Left hindlimb (tissue), 1 donor: ENCODE measurements around the gene LRBA.
"Not testable (repeated sequence)": the region's sequence is repeated elsewhere in the genome, so short reads cannot be mapped to it uniquely, and the experiment has no call there.

ENCODE experiments used
- DNase-seq: peaks from one replicate; pipeline ENCODE4 v3.0.0-alpha.2; 2018

LRBA gene

DNA sequence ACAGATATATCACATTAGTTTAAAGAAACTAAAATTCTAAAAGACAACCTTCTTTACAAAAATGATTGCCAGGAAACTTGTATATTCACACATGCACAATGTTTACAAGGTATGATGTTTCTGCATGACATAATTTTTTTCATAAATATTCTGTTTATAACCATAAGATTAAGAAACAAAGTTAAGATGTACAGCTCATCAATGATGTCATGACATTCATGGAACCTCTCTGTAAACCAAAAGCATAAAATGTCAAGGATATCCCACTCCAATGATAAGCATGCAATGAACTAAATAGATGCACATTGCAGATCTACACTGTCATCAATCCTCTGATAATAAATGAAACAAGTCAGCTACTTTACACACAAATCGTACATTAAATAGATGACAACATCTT lies 297.1 kb downstream of the LRBA start:
- DNase-seq, result no peak

DNA sequence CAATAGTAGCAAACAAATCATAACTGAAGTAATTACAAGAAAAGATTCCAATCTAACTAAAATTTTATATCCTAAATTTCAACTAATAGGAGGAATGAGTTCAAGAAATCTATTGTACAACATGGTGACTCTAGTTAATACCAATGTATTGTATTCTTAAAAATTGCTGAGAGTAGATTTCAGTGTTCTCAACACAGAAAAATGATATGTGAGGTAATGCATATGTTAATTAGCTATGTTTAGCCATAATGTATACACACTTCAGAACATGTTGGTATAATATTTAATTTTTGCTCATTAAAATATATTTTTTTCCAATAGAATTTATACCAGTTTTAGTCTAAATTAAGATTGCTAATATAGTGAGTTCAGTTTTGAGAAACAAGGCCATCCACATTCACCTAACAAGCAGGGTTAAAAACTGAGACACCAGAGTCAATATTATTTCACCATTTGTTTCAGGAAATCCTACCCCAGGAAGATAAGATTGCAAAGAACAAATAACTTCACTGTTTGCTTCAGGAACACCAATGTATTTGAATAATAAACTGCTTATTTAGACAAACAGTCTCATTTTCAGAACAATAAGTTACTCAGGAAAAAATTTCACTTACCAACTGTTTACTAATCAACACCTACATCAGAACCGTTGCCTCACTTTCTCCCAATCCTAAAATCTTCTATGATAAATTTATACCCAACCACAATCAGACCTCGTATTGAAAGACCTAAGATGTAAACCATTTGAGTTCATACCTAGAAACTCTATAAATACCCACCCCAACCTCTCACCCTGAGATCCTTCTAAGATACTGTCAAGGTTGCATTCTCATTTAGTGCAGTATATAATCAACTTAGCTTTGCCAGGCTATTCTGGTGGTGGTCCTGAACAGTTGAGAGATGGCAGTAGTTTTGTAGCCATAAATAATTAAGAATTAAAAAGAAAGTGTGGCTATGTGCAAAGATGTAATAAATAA lies 300.3 kb downstream of the LRBA start:
- no peak for DNase-seq

- no peak for DNase-seq
These were observed 301.8 kb downstream of the LRBA start for GRCh38 chr4:150713251-150713650.

DNA sequence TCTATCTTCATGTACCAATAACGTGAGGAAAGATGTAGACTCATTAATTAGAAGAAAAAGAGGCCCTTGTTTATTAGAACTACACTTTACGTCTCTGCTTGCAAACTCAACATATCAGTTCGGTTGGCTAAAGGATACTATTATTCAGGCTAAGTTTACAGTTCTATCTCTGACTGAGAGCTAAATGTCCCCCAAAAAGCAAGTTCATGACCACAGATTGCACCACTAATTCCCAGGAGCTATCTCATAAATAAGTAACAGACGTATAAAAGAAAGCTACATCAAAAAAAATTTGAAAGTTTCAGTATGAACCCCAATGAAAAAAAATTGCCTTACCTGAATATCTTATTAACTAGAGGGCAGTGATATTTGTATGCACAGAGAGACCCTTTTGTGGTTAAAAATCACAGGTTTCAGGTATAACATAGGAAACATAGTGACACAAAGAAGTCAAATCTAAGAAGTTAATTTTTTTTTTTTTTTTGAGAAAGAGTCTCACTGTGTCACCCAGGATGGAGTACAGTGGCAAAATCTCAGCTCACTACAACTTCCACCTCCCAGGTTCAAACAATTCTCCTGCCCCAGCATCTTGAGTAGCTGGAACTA lies 304.2 kb downstream of the LRBA start:
- no peak for DNase-seq

DNA sequence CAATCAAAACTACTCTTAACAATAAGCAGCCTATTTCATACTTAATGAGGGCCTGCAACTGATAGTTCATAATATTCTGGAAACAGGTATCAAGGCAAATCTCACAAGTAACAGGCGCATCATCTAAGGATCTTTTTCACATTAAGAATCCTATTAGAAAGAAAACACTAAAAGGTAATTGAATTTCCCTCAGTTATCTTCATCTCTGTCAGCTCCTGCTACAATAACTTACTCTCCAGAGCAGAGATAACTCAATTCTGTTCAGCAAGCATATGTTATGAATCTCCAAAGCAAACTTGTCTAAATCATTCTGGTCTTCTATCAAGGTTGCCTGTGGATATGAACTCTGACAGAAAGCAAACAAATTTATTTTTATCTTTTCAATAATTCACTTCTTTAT lies 307.1 kb downstream of the LRBA start:
- no peak for DNase-seq

- no peak for DNase-seq
These were observed 315.5 kb downstream of the LRBA start for GRCh38 chr4:150699599-150699998.

DNA sequence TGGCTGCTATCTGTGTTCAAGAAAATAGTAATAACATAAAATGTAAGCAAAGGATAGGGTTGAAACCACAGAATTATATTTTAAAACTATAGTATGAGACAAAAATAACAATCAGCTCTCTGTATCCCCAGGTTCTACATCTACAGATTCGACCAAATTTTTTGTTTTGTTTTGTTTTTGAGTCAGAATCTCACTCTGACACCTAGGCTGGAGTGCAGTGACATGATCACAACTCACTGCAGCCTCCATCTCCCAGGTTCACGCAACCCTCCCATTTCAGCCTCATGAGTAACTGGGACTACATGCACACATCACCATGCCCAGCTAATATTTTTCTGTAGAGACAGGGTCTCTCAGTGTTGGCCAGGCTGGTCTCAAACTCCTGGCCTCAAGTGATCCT lies 319.9 kb downstream of the LRBA start:
- no peak for DNase-seq

DNA sequence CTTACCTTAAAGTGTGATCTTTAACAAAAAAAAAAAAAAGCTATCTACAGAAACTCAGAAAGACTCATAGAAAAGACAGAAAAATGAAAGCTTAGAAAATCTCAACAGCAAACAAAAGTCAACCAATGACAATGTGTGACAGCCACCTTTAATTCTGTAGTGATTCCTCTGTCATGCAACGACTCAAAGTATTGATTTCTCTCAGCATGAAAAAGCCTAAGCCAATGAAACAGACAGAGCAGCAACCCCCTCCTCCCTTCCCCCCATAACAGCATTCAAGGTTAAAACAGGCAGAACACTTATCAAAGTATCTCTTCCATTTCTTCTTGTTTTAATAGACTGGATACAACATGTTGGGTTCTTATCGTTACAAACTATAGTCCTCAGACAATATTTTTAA lies 320.6 kb downstream of the LRBA start:
- no peak for DNase-seq

DNA sequence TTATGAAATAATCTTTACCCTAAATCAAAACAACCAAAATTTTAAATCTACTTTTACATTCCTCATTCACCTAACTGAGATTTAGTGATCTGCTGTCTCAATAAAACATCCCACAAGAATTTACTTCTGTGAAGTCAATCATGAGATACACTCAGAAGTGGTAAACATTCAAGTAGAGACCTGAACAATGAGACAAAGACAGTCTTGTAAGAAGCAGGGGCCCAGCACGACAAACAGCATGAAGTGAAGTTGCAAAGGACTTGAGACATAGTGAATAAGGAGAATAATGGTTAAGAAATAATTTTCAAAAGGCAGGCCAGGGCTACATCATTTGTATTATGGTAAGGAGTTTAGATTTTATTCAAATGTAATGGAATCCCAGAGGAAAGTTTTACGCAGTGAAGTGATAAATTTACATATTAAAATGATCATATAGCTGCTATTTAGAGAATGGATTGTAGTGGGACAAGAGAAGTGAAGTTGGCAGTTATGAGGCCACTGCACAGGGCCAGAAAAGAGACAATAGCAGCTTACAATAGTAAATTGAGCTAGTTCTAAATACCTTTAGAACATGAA lies 331.2 kb downstream of the LRBA start:
- no peak for DNase-seq

DNA sequence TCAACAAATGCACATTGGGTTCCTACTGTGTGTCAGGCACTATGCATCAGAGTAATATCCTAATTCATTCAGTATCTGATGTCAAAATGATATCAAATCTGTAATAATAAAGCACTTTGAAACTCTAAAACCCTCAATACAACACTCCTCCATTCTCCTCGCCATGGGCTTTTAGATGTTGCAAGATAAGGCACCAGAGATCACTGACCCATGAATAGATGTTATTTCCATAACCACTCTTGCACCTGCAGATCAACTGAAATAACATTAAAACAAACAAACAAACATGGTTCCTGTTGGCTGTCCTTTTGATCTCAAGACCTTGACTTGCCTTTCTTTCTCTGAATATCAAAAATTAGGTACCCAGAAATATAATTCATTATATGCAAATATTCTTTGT lies 333.0 kb downstream of the LRBA start:
- no peak for DNase-seq

- DNase-seq, result no peak
These were observed 334.0 kb downstream of the LRBA start for GRCh38 chr4:150681063-150681462.

- no peak for DNase-seq
These were observed 334.4 kb downstream of the LRBA start for GRCh38 chr4:150680651-150681050.

- no peak for DNase-seq
These were observed 335.2 kb downstream of the LRBA start for GRCh38 chr4:150679765-150680343.

DNA sequence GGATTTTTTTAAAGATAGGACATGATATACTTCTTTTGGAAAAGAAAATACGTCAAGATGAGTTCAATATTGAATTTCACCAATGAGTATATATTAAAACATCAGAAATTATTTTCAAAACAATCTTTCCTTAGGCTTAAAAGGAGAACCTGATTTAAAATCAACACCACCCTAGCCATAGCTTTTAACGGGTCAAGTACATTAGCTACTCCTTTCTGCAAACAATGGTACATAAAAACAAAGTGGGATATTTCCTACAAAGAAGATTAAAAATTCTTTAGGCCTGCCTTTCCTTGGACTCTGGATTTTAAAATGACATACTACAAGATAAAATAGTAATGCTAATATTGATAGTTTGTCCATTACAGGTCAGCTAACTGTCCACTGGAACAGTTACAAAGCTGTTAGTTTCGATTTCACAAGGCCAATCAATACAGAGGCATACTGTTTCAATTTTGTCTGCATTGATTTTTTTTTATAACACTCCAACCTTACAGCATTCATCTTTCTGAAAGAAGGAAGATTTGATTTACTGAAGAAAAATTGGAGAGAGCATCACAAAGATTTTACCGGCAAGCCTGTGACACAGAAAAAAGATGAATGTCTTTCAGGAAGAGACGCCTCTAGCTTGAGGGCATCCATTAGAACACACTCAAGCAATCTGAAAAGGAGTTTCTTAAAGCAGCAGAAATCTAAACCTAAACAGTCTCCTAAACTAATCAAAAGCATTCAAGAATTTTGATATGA lies 335.9 kb downstream of the LRBA start:
- DNase-seq, result no peak

DNA sequence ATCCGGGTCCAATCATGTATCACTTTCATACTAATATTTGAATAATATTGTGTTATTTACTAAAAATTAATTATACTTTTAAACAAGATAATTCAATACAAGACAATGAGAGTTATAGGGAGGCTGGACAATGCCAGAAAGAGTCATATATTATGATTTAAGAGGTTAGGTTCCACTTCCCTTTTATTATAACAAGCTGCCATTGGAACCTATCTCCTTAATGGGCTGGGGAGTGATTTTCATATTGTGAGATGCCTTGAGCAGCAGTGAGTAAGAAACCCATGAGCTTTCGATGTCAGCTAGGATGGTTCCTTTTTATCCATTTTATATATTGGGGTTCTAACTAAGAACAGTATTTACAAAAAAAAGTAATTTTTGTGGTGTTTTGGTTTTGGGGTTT lies 341.3 kb downstream of the LRBA start:
- DNase-seq, result no peak

GRCh38 chr4:150668824-150669223 lies 346.3 kb downstream of the LRBA start:
- DNase-seq, result no peak

DNA sequence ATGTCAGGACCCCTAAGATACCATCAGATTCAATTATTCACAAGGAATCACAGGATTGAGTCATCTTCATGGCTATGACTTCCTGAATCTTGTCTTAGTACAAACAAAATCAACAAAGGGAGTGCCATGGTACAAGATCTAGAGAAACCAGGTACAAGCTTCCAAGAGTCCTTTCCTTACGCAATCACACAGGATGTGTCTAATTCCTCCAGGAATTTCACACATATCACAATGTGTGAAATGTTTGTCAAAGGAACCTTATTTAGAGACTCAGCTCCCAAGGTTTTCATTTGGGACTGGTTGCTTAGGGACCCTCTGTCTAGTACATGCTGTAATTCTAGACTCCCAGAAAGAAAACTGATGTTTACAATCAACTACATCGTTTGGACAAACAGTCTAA lies 350.1 kb downstream of the LRBA start:
- no peak for DNase-seq

DNA sequence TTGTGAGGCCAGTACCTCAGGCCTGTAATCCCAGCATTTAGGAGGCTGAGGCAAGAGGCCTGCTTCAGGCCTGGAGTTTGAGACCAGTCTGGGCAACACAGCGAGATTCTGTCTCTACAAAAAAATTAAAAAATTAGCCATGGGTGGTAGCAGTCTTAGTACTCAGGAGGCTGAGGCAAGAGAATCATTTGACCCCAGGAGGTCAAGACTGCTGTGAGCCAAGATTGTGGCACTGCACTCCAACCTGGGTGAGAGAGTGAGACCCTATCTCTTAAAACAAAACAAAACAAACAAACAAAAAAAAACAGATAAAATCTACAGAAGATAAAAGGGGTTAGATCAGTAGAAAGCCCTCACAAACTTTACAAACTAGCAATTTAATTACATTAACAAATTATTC lies 352.4 kb downstream of the LRBA start:
- no peak for DNase-seq

DNA sequence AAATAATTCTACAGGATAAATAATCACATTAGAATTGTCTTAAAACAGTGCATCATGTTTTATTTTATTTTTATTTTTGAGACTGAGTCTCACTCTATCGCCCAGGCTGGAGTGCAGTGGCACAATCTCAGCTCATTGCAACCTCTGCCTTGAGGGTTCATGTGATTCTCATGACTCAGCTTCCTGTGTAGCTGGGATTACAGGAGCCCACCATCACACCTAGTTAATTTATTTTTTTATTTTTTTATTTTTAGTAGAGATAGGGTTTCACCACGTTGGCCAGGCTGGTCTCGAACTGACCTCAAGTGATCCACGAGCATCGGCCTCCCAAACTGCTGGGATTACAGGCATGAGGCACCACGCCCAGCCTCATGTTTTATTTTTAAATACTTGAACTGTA lies 353.5 kb downstream of the LRBA start:
- not testable (repeated sequence) for DNase-seq

- DNase-seq, result not testable (repeated sequence)
These were observed 356.8 kb downstream of the LRBA start for GRCh38 chr4:150658258-150658657.

GRCh38 chr4:150656891-150657290 lies 358.2 kb downstream of the LRBA start:
- no peak for DNase-seq

- DNase-seq, result no peak
These were observed 364.3 kb downstream of the LRBA start for GRCh38 chr4:150650751-150651150.

DNA sequence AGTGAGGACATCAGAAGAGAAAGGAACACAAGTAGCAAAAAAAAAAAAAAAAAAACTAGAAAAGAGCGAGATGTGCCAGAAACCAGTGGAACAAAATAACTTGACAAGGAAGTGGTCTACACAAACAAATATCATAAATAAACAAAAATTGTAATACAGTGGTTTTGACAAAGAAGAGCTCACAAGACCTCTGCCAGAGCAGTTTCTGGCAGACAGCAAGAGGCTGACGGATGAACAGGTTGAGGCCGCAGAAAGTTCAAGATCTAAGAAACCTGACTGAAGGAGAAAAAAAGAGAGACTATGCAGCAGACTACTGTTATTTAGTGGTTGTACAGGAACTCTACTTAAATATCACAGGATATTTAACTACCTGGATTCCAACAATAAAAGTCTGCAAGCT lies 367.0 kb downstream of the LRBA start:
- no peak for DNase-seq
